GM19043 (cell line): ENCODE measurements around the gene IL5.

ENCODE experiments used
- ATAC-seq: cut with Tn5 transposase; IDR thresholded peaks from one replicate; pipeline ENCODE4 v1.9.1; 2021; ENCODE audit warnings: low read depth; ENCODE audit not compliant: unreplicated experiment

IL5 gene

GRCh38 chr5:132499440-132500243 lies 43.7 kb downstream of the IL5 start:
- no peak for ATAC-seq

GRCh38 chr5:132498686-132499271 lies 44.5 kb downstream of the IL5 start:
- no peak for ATAC-seq

DNA sequence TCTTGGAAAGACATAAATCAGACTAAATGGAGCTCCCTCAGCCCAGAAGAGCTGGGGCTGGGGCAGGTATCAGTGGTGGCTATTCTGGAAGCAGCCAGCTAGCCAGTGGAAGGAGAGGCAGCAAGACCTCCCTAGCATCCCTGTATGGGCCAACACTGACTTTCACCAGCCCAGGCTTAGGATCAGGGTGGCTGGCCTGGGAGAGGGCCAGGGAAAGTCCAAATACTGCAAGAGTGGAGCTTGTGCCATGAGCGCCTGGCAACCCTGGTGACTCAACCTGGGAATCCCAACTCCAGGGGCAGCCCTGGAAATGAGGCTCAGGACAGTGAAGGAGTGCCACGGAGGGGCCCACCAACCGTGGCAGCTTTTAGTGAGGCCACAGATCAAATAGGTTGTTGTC lies 45.2 kb downstream of the IL5 start:
- no peak for ATAC-seq

DNA sequence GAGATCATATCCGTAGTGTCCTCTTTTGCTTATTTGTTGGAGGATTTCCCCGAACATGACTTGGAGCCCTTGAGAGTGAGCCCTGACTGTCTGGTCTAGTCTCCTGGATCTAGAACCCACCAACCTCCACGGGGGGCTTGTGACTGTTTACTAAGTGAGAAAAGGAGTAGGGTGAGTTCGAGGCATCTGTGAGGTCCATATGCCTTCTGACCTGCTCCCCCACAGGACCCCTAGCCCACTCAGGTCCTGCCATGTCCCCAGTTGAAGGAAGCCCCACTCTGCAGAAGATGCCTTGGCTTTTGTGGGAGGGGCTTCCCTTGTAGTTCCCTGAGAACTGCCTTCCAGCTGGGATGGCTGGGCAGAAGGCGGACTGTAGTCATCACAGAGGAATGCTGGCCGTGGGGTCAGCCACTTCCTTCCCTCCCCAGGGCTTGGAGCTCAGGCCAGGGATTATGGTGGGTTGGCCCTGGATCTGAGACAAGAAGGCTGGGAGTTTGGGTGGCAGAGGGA lies 45.8 kb downstream of the IL5 start:
- ATAC-seq = no peak

GRCh38 chr5:132496631-132497487 lies 46.5 kb downstream of the IL5 start:
- peak; percentile 46 for ATAC-seq

- ATAC-seq = peak; percentile 37
Measured at GRCh38 chr5:132496191-132496630, 47.1 kb downstream of the IL5 start.

- ATAC-seq = peak; percentile 29
Measured at GRCh38 chr5:132495667-132496190, 47.6 kb downstream of the IL5 start.

GRCh38 chr5:132493821-132494220 lies 49.5 kb downstream of the IL5 start:
- ATAC-seq = no peak

DNA sequence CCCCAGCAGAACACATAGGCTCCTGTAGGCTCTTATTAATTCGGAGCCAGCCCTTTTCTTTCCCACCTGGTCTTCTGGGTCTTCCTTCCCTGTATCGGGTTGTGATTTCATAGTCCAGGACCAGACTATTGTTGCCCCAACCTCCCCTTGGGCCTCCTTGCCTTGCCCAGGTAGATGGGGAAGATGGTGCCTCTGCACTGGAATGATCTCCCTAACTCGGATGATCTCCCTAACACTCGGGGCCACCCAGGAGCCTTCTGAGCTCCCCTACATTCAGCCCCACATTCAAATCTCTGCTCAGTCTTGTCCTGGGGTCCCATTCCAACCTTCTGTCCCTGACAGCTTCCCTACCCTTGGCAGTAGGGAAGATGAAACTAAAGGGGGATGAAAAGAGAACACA lies 50.1 kb downstream of the IL5 start:
- ATAC-seq = no peak

DNA sequence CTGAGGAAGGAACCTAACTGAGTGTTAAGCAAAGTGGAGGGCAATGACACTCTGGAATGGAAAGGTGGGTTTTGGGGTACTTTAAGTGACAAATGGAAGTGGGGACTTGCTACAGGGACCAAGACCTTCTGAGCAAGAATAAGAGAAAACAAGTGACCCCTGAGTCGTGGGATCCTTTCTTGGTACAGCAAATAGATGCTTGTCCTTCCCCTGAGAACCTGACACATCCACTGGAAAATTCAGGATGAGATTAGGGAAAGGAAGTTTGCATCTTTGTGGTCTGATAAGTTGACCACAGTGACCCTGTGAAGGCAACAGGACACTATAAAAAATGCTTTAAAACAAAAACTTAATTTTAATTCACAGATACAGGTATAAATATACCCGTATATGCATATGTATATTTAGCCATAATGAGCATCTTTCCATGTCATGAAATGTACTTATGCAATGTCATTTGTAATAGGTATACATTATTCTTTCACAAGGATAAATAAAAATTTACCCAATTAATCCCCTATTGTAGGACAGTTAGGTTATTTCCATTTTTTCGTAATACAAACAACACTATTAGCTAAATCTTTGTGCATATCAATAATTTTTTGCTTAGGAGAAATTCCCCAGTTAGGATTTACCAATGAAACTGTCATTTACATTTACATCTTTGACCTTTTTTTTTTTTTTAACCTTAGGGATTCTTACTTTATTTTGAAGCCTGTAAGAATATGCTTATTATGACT lies 50.8 kb downstream of the IL5 start:
- ATAC-seq = no peak
